Thymus (tissue), 11 donors: ENCODE results near the gene TOP1. TPM values are rescaled to one million over a fixed set of nuclear protein-coding genes. Genes with fewer than 3 reads are reported as not detected.
"Not testable (repeated sequence)": the region's sequence is repeated elsewhere in the genome, so short reads cannot be mapped to it uniquely, and the experiment has no call there.

Experiments used
- DNase-seq, 9 donors: peaks; one replicate each; pipeline ENCODE4 v3.0.0-alpha.2; 2013; ENCODE audit warnings: low spot score in 9 of 9, low read depth in 6 of 9, missing footprints in 1 of 9
- H3K27ac ChIP-seq, 2 donors: one replicate each; pipeline ENCODE4 v1.5.1; 2013; ENCODE audit warnings: control low read depth in 1 of 2, low read depth in 1 of 2, low read length in 1 of 2, mild to moderate bottlenecking in 1 of 2, moderate library complexity in 1 of 2
- H3K27me3 ChIP-seq, 2 donors: one replicate each; pipeline ENCODE4 v1.5.1; 2013; ENCODE audit warnings: low read length in 1 of 2; ENCODE audit not compliant: control insufficient read depth in 2 of 2, insufficient read depth in 1 of 2
- H3K36me3 ChIP-seq, 2 donors: one replicate each; pipeline ENCODE4 v1.5.1; 2013; ENCODE audit warnings: low read length in 1 of 2, mild to moderate bottlenecking in 1 of 2, moderate library complexity in 1 of 2; ENCODE audit not compliant: control insufficient read depth in 2 of 2, insufficient read depth in 2 of 2
- H3K4me1 ChIP-seq, 2 donors: one replicate each; pipeline ENCODE4 v1.5.1; 2013; ENCODE audit warnings: low read length in 2 of 2; ENCODE audit not compliant: control insufficient read depth in 2 of 2, insufficient read depth in 2 of 2
- H3K4me3 ChIP-seq, 2 donors: one replicate each; pipeline ENCODE4 v1.5.1; 2013; ENCODE audit warnings: low read length in 2 of 2, control low read depth in 1 of 2, mild to moderate bottlenecking in 1 of 2
- H3K9me3 ChIP-seq, 2 donors: one replicate each; pipeline ENCODE4 v1.5.1; 2013; ENCODE audit warnings: low read length in 1 of 2, mild to moderate bottlenecking in 1 of 2; ENCODE audit not compliant: control insufficient read depth in 2 of 2, insufficient read depth in 1 of 2
- WGBS: extraction: QIAGEN DNeasy Blood & Tissue Kit; methylation state at CpG from one replicate; pipeline ENCODE4 v1.1.7; 2013; 5-methylcytosine and 5-hydroxymethylcytosine counted together
- polyA plus RNA-seq: library from polyadenylated mRNA; stranded (reverse); fragments of 200-250 nt; gene quantifications from one replicate; pipeline ENCODE4 v1.2.3, GENCODE V29; 2013
- total RNA-seq: library from RNA; stranded (reverse); fragments of 120-200 nt; gene quantifications from one replicate; pipeline ENCODE4 v1.2.4, GENCODE V29; 2013
- donor health status: healthy.

The TOP1 gene
- total and polyA plus RNA-seq, 2 donors: 26.0 to 44.2 TPM

- H3K4me3 ChIP-seq, H3K27me3 ChIP-seq, H3K9me3 ChIP-seq, H3K27ac ChIP-seq, H3K36me3 ChIP-seq, DNase-seq: not testable (repeated sequence)
- peaks cover 10 to 28% of the 10 kb centered on the region in 2 donors for H3K4me1 ChIP-seq
- WGBS: 97% methylated on average over 9 of the region's 9 CpGs
These were observed 103.8 kb downstream of the TOP1 start for GRCh38 chr20:41132388-41132775.

- peak in 2 of 9 donors; percentile 44 to 69 for DNase-seq
These were observed 105.2 kb downstream of the TOP1 start for GRCh38 chr20:41133709-41134361.

GRCh38 chr20:41134362-41135186 lies 106.0 kb downstream of the TOP1 start:
- H3K4me1 ChIP-seq: peaks cover 14 to 39% of the 10 kb centered on the region in 2 donors
- DNase-seq: no peak
- peaks cover 0 to 4% of the 10 kb centered on the region in 2 donors for H3K36me3 ChIP-seq
- H3K4me3 ChIP-seq: no peak overlapping the region
- no peaks in the 10 kb centered on the region for H3K9me3 ChIP-seq
- WGBS: 86% methylated on average over 9 of the region's 9 CpGs
- no peaks in the 10 kb centered on the region for H3K27me3 ChIP-seq
- peak overlapping the region in 1 of 2 donors; percentile 37 for H3K27ac ChIP-seq

More at GRCh38 chr20:41133709-41134361, 105.2 kb downstream of the TOP1 start:
- H3K27ac ChIP-seq: peak overlapping the region in 1 of 2 donors; percentile 37
- no peaks in the 10 kb centered on the region for H3K9me3 ChIP-seq
- no peaks in the 10 kb centered on the region for H3K36me3 ChIP-seq
- peaks cover 10 to 32% of the 10 kb centered on the region in 2 donors for H3K4me1 ChIP-seq
- H3K27me3 ChIP-seq: no peaks in the 10 kb centered on the region
- WGBS: 91% methylated on average over 7 of the region's 7 CpGs
- no peak overlapping the region for H3K4me3 ChIP-seq

- no peaks in the 10 kb centered on the region for H3K9me3 ChIP-seq
- no peak overlapping the region for H3K27ac ChIP-seq
- H3K27me3 ChIP-seq: no peaks in the 10 kb centered on the region
- H3K36me3 ChIP-seq: peaks cover 0 to 4% of the 10 kb centered on the region in 2 donors
- WGBS: 45% methylated on average over 13 of the region's 13 CpGs
- H3K4me3 ChIP-seq: no peak overlapping the region
- peak in 4 of 9 donors; percentile 72 to 86 (median 83) for DNase-seq
- peaks cover 21 to 46% of the 10 kb centered on the region in 2 donors for H3K4me1 ChIP-seq
These were observed 106.7 kb downstream of the TOP1 start for GRCh38 chr20:41135187-41135887.

GRCh38 chr20:41135888-41136679 lies 107.5 kb downstream of the TOP1 start:
- Histone ChIP-seq H3K27ac (peak overlapping the region; percentile 59 to 98), H3K4me3 (peak overlapping the region; percentile 50 to 93), H3K27me3 (no peaks in the 10 kb centered on the region), H3K4me1 (peaks cover 29 to 54% of the 10 kb centered on the region in 2 donors), H3K9me3 (no peaks in the 10 kb centered on the region), H3K36me3 (peaks cover 0 to 4% of the 10 kb centered on the region in 2 donors)
- 37% methylated on average over 23 of the region's 23 CpGs for WGBS
- DNase-seq: no peak

GRCh38 chr20:41136680-41137613 lies 108.3 kb downstream of the TOP1 start, which contains the start of gene PLCG1:
Gene PLCG1, plus strand, starts transcription at chr20:41137543. Its CDS starts 99 bp downstream, at chr20:41137642.
- Histone ChIP-seq H3K27ac (peak within 1 kb of the TSS; percentile 98), H3K36me3 (peaks cover 0 to 4% of the 10 kb centered on the region in 2 donors), H3K27me3 (no peaks in the 10 kb centered on the region), H3K4me3 (peak within 1 kb of the TSS; percentile 93 to 95), H3K9me3 (no peaks in the 10 kb centered on the region), H3K4me1 (peaks cover 37 to 62% of the 10 kb centered on the region in 2 donors)
- DNase-seq: peak in 7 of 9 donors; percentile 72 to 91 (median 80)
- WGBS: under 1% methylated on average over 121 of the region's 121 CpGs

GRCh38 chr20:41137614-41138474 lies 109.2 kb downstream of the TOP1 start:
- H3K27me3 ChIP-seq: no peaks in the 10 kb centered on the region
- H3K27ac ChIP-seq: peak overlapping the region; percentile 98
- peaks cover 46 to 71% of the 10 kb centered on the region in 2 donors for H3K4me1 ChIP-seq
- peak in 5 of 9 donors; percentile 70 to 89 (median 76) for DNase-seq
- H3K4me3 ChIP-seq: peak overlapping the region; percentile 93 to 95
- no peaks in the 10 kb centered on the region for H3K9me3 ChIP-seq
- H3K36me3 ChIP-seq: peaks cover 0 to 4% of the 10 kb centered on the region in 2 donors
- WGBS: under 1% methylated on average over 66 of the region's 66 CpGs
